H9 (cell line): ENCODE data around the gene CLEC19A. TPM values are rescaled to one million over a fixed set of nuclear protein-coding genes. Genes with fewer than 3 reads are reported as not detected.

Experiments used
- DNase-seq: peaks from one replicate; pipeline ENCODE4 v3.0.0-alpha.2; 2017
- H2AFZ ChIP-seq: one replicate; pipeline ENCODE4 v1.6.1; 2013; ENCODE audit warnings: mild to moderate bottlenecking, low read length, control low read depth, moderate library complexity
- H2AK5ac ChIP-seq: 2 replicates; pipeline ENCODE4 v1.6.1; 2013; ENCODE audit warnings: low read length, control low read depth, mixed read lengths; ENCODE audit not compliant: insufficient read length
- H2BK120ac ChIP-seq: one replicate; pipeline ENCODE4 v1.6.1; 2013; ENCODE audit warnings: low read depth, mild to moderate bottlenecking, low read length, control low read depth, inconsistent platforms; ENCODE audit not compliant: poor library complexity, severe bottlenecking
- H2BK12ac ChIP-seq: 2 replicates; pipeline ENCODE4 v1.6.1; 2013; ENCODE audit warnings: low read length, control low read depth, mixed read lengths, low read depth; ENCODE audit not compliant: insufficient read length
- H2BK15ac ChIP-seq: 2 replicates; pipeline ENCODE4 v1.6.1; 2013; ENCODE audit warnings: low read depth, low read length, control low read depth
- H2BK20ac ChIP-seq: one replicate; pipeline ENCODE4 v1.6.1; 2013; ENCODE audit warnings: low read depth, mild to moderate bottlenecking, low read length, control low read depth, inconsistent platforms; ENCODE audit not compliant: poor library complexity, severe bottlenecking
- H2BK5ac ChIP-seq: 2 replicates; pipeline ENCODE4 v1.6.1; 2013; ENCODE audit warnings: low read length, control low read depth, mixed read lengths; ENCODE audit not compliant: insufficient read length
- H3K14ac ChIP-seq: 2 replicates; pipeline ENCODE4 v1.6.1; 2013; ENCODE audit warnings: low read length, control low read depth; ENCODE audit not compliant: insufficient read depth
- H3K18ac ChIP-seq: 2 replicates; pipeline ENCODE4 v1.6.1; 2013; ENCODE audit warnings: low read depth, mild to moderate bottlenecking, mixed read lengths, low read length, control low read depth; ENCODE audit not compliant: insufficient read length
- H3K23ac ChIP-seq: 2 replicates; pipeline ENCODE4 v1.6.1; 2013; ENCODE audit warnings: low read length, control low read depth, mixed read lengths, low read depth; ENCODE audit not compliant: insufficient read length
- H3K23me2 ChIP-seq: 2 replicates; pipeline ENCODE4 v1.6.1; 2013; ENCODE audit warnings: low read depth, mild to moderate bottlenecking, mixed read lengths, low read length, control low read depth; ENCODE audit not compliant: insufficient read length, poor library complexity, severe bottlenecking
- H3K27ac ChIP-seq: 2 replicates; pipeline ENCODE4 v1.5.1; 2013; ENCODE audit warnings: low read length, control low read depth, mixed read lengths, low read depth; ENCODE audit not compliant: insufficient read length
- H3K27me3 ChIP-seq: 2 replicates; pipeline ENCODE4 v1.6.1; 2013; ENCODE audit warnings: low read length, control low read depth, inconsistent platforms; ENCODE audit not compliant: insufficient read depth
- H3K4ac ChIP-seq: 2 replicates; pipeline ENCODE4 v1.6.1; 2013; ENCODE audit warnings: low read depth, mild to moderate bottlenecking, control low read depth, inconsistent platforms, low read length, moderate library complexity
- H3K4me1 ChIP-seq: 2 replicates; pipeline ENCODE4 v1.6.1; 2013; ENCODE audit warnings: low read length, control low read depth, inconsistent platforms; ENCODE audit not compliant: insufficient read depth
- H3K4me2 ChIP-seq: 2 replicates; pipeline ENCODE4 v1.6.1; 2013; ENCODE audit warnings: low read length, control low read depth, mixed read lengths; ENCODE audit not compliant: insufficient read length, insufficient read depth
- H3K56ac ChIP-seq: 2 replicates; pipeline ENCODE4 v1.6.1; 2013; ENCODE audit warnings: low read depth, mild to moderate bottlenecking, mixed read lengths, low read length, control low read depth; ENCODE audit not compliant: insufficient read length
- H3K79me1 ChIP-seq: 2 replicates; pipeline ENCODE4 v1.6.1; 2013; ENCODE audit warnings: low read depth, mild to moderate bottlenecking, moderate library complexity, low read length, control low read depth, inconsistent platforms; ENCODE audit not compliant: insufficient read depth, poor library complexity, severe bottlenecking
- H3K79me2 ChIP-seq: 2 replicates; pipeline ENCODE4 v1.6.1; 2013; ENCODE audit warnings: low read length, control low read depth, inconsistent platforms; ENCODE audit not compliant: insufficient read depth
- H3K9ac ChIP-seq: 2 replicates; pipeline ENCODE4 v1.6.1; 2013; ENCODE audit warnings: low read length, control low read depth, mixed read lengths; ENCODE audit not compliant: insufficient read length; ENCODE audit errors: extremely low read depth
- H3K9me3 ChIP-seq: one replicate; pipeline ENCODE4 v1.6.1; 2013; ENCODE audit warnings: low read depth, low read length, inconsistent platforms; ENCODE audit not compliant: control insufficient read depth
- H3T11ph ChIP-seq: one replicate; pipeline ENCODE4 v1.6.1; 2013; ENCODE audit warnings: mild to moderate bottlenecking, low read length, control low read depth, inconsistent platforms
- H4K20me1 ChIP-seq: one replicate; pipeline ENCODE4 v1.6.1; 2013; ENCODE audit not compliant: control insufficient read depth, insufficient read length, insufficient read depth
- H4K5ac ChIP-seq: 2 replicates; pipeline ENCODE4 v1.6.1; 2013; ENCODE audit warnings: low read depth, mild to moderate bottlenecking, mixed read lengths, low read length, control low read depth; ENCODE audit not compliant: insufficient read length
- H4K8ac ChIP-seq: replicated peaks from 2 replicates; pipeline ENCODE4 v1.6.1; 2013; ENCODE audit warnings: low read length, control low read depth, mixed read lengths, low read depth; ENCODE audit not compliant: insufficient read length
- H4K91ac ChIP-seq: 2 replicates; pipeline ENCODE4 v1.6.1; 2013; ENCODE audit warnings: low read depth, mild to moderate bottlenecking, moderate library complexity, mixed read lengths, low read length, control low read depth; ENCODE audit not compliant: insufficient read length
- H3K27ac Mint-ChIP-seq, 3 experiments: 2 replicates in 2 of 3; 3 replicates in 1 of 3; pipeline ENCODE4 v1.8.0; 2020 to 2021; ENCODE audit warnings: mixed read lengths in 3 of 3, mild to moderate bottlenecking in 1 of 3, moderate library complexity in 1 of 3
- H3K27me3 Mint-ChIP-seq: 2 replicates; pipeline ENCODE4 v1.8.0; 2021; ENCODE audit warnings: low read depth, mild to moderate bottlenecking, moderate library complexity, mixed read lengths
- H3K36me3 Mint-ChIP-seq, 3 experiments: 2 replicates in 2 of 3; 3 replicates in 1 of 3; pipeline ENCODE4 v1.8.0; 2020 to 2021; ENCODE audit warnings: low read depth in 3 of 3, mixed read lengths in 3 of 3; ENCODE audit not compliant: insufficient read depth in 1 of 3
- H3K4me1 Mint-ChIP-seq, 2 experiments: 2 replicates each; pipeline ENCODE4 v1.8.0; 2020; ENCODE audit warnings: mixed read lengths in 2 of 2
- H3K4me3 Mint-ChIP-seq, 2 experiments: 2 replicates in 1 of 2; 3 replicates in 1 of 2; pipeline ENCODE4 v1.8.0; 2020 to 2021; ENCODE audit warnings: mild to moderate bottlenecking in 2 of 2, mixed read lengths in 2 of 2, moderate library complexity in 1 of 2
- H3K9me3 Mint-ChIP-seq, 2 experiments: 2 replicates in 1 of 2; 3 replicates in 1 of 2; pipeline ENCODE4 v1.8.0; 2020; ENCODE audit warnings: mild to moderate bottlenecking in 2 of 2, mixed read lengths in 2 of 2, moderate library complexity in 1 of 2
- WGBS: extraction: QIAGEN DNeasy Blood & Tissue Kit; methylation state at CpG from one replicate; pipeline ENCODE4 v1.1.7; 2013; ENCODE audit warnings: missing lambda C conversion rate, low lambda C conversion rate, mixed read lengths; ENCODE audit not compliant: insufficient read length; ENCODE audit errors: extremely low coverage; 5-methylcytosine and 5-hydroxymethylcytosine counted together
- total RNA-seq: library from RNA; stranded (reverse); gene quantifications from 2 replicates; pipeline ENCODE4 v1.2.1, GENCODE V29; 2021
- TF ChIP-seq, protein P1 (sequence below): fragments of 200-600 bp; sonication (generic); conservative IDR thresholded peaks from 3 replicates; pipeline ENCODE4 v1.8.0; 2021; ENCODE audit warnings: antibody characterized with exemption, mild to moderate bottlenecking

Gene CLEC19A
- total RNA-seq, 1 experiment from 2014 or later: not detected

DNA sequence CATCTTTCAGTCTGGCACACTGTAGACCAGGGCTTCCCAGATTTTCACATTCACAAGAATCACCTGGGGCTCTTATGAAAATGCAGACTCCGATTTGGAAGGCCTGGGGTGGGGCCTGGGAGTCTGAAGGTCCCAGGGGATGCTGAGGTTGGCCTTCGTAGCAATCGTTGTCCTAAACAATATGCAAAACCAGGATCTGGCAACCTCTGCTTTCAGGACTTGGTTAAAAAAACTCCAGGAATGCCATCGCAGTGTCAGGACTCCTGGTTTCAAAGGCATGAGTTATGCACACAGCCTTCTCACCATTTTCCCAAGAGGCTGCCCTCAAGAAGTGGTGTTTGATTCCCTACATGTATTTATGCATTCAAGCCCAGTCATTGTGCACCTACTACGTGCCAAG is 6.7 kb downstream of the CLEC19A start:
- no peak overlapping the region for H4K91ac ChIP-seq
- H3K27me3 Mint-ChIP-seq: peaks cover 4% of the 10 kb centered on the region; the same call in 1 of the 2 replicates
- WGBS: no CpG with 5 or more reads among the region's 5 CpGs
- no peak overlapping the region for H2BK15ac ChIP-seq
- no peak overlapping the region for H3K4me3 Mint-ChIP-seq
- no peaks in the 10 kb centered on the region for H3K79me2 ChIP-seq
- H3K79me1 ChIP-seq: no peaks in the 10 kb centered on the region
- H2BK120ac ChIP-seq: no peak overlapping the region
- no peak overlapping the region for H3K27ac ChIP-seq
- no peak overlapping the region for H3K27ac Mint-ChIP-seq
- H4K20me1 ChIP-seq: no peaks in the 10 kb centered on the region
- no peak overlapping the region for H4K5ac ChIP-seq
- H3K4me1 ChIP-seq: peaks cover 11% of the 10 kb centered on the region; the same call in 1 of the 2 replicates
- peaks cover under 1 to 3% of the 10 kb centered on the region in 2 experiments; a peak in 2 of 5 replicates for H3K9me3 Mint-ChIP-seq
- H3K27me3 ChIP-seq: no peaks in the 10 kb centered on the region
- no peak overlapping the region for H3K56ac ChIP-seq
- TF ChIP-seq, protein P1, sequence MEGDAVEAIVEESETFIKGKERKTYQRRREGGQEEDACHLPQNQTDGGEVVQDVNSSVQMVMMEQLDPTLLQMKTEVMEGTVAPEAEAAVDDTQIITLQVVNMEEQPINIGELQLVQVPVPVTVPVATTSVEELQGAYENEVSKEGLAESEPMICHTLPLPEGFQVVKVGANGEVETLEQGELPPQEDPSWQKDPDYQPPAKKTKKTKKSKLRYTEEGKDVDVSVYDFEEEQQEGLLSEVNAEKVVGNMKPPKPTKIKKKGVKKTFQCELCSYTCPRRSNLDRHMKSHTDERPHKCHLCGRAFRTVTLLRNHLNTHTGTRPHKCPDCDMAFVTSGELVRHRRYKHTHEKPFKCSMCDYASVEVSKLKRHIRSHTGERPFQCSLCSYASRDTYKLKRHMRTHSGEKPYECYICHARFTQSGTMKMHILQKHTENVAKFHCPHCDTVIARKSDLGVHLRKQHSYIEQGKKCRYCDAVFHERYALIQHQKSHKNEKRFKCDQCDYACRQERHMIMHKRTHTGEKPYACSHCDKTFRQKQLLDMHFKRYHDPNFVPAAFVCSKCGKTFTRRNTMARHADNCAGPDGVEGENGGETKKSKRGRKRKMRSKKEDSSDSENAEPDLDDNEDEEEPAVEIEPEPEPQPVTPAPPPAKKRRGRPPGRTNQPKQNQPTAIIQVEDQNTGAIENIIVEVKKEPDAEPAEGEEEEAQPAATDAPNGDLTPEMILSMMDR: no peak
- no peak overlapping the region for H3K4me2 ChIP-seq
- no peak overlapping the region for H2BK20ac ChIP-seq
- DNase-seq: no peak
- H2AFZ ChIP-seq: no peak overlapping the region
- H3K14ac ChIP-seq: no peak overlapping the region; the same call in 1 of the 2 replicates
- no peak overlapping the region for H3K4ac ChIP-seq
- H2BK5ac ChIP-seq: no peak overlapping the region
- H3K9me3 ChIP-seq: no peaks in the 10 kb centered on the region
- no peak overlapping the region for H3K18ac ChIP-seq
- no peak overlapping the region for H3K9ac ChIP-seq
- H3K23ac ChIP-seq: no peak overlapping the region
- no peak overlapping the region for H2BK12ac ChIP-seq
- peaks cover 55 to 57% of the 10 kb centered on the region in 2 experiments for H3K4me1 Mint-ChIP-seq
- H4K8ac ChIP-seq: no peak overlapping the region
- no peaks in the 10 kb centered on the region for H3K23me2 ChIP-seq
- no peaks in the 10 kb centered on the region; a peak in 1 of 7 replicates for H3K36me3 Mint-ChIP-seq
- no peak overlapping the region for H2AK5ac ChIP-seq
- no peak overlapping the region for H3T11ph ChIP-seq
